Measurements from ENCODE around the gene ERBB3.

DNA sequence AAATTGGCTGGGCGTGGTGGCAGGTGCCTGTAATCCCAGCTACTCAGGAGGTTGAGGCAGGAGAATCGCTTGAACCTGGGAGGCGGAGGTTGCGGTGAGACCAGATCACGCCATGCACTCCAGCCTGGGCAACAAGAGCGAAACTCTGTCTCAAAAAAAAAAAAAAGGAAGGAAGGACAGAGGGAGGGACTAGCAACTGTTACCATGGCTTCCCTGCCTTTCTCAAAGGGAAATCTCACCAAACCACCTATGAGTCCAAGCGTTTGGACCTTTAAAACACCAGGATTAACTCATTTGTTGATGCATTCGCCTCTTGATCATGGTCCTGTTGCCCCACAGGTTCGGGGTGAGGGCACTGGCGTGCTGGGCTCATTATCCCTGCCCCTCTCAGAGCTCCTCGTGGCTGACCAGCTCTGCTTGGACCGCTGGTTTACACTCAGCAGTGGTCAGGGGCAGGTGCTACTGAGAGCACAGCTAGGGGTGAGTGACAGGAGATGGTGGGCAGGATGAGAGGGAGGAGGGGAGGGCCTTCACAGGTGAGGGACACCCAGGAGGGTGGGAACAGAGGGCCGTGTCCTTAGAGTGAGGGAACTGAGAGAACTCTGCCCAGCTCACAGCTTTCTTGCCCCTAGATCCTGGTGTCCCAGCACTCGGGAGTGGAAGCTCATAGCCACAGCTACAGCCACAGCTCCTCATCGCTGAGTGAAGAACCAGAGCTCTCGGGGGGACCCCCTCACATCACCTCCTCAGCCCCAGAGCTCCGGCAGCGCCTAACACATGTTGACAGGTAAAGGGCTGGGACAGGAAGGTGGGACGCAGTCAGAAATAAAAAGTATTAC is 62.2 kb downstream of the ERBB3 start:
- TF ChIP-seq, protein P1, sequence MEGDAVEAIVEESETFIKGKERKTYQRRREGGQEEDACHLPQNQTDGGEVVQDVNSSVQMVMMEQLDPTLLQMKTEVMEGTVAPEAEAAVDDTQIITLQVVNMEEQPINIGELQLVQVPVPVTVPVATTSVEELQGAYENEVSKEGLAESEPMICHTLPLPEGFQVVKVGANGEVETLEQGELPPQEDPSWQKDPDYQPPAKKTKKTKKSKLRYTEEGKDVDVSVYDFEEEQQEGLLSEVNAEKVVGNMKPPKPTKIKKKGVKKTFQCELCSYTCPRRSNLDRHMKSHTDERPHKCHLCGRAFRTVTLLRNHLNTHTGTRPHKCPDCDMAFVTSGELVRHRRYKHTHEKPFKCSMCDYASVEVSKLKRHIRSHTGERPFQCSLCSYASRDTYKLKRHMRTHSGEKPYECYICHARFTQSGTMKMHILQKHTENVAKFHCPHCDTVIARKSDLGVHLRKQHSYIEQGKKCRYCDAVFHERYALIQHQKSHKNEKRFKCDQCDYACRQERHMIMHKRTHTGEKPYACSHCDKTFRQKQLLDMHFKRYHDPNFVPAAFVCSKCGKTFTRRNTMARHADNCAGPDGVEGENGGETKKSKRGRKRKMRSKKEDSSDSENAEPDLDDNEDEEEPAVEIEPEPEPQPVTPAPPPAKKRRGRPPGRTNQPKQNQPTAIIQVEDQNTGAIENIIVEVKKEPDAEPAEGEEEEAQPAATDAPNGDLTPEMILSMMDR (IDR thresholded peaks at IDR 0.05), result no peak
- TF ChIP-seq POLR2A (IDR thresholded peaks at IDR 0.05), result no peak

Measured in Peyer's patch (tissue), 4 donors.